Endothelial cell (in vitro differentiated cells): Measurements from ENCODE around the gene TRIM46. TPM values are rescaled to one million over a fixed set of nuclear protein-coding genes. Genes with fewer than 3 reads are reported as not detected.
"Not testable (repeated sequence)": the region's sequence is repeated elsewhere in the genome, so short reads cannot be mapped to it uniquely, and the experiment has no call there.

Source experiments
- DNase-seq: peaks from one replicate; pipeline ENCODE4 v3.0.0; 2021; ENCODE audit warnings: low spot score
- H3K27ac Mint-ChIP-seq: one replicate; pipeline ENCODE4 v1.8.0; 2021; ENCODE audit warnings: mixed read lengths, inconsistent platforms; ENCODE audit not compliant: unreplicated experiment
- H3K27me3 Mint-ChIP-seq: one replicate; pipeline ENCODE4 v1.8.0; 2021; ENCODE audit warnings: mild to moderate bottlenecking, moderate library complexity, mixed read lengths, inconsistent platforms; ENCODE audit not compliant: unreplicated experiment
- H3K36me3 Mint-ChIP-seq: one replicate; pipeline ENCODE4 v1.8.0; 2021; ENCODE audit warnings: mild to moderate bottlenecking, low read depth, mixed read lengths, inconsistent platforms; ENCODE audit not compliant: unreplicated experiment
- H3K4me1 Mint-ChIP-seq: one replicate; pipeline ENCODE4 v1.8.0; 2021; ENCODE audit warnings: mild to moderate bottlenecking, mixed read lengths, inconsistent platforms; ENCODE audit not compliant: unreplicated experiment
- H3K4me3 Mint-ChIP-seq: one replicate; pipeline ENCODE4 v1.8.0; 2021; ENCODE audit warnings: mild to moderate bottlenecking, mixed read lengths, inconsistent platforms; ENCODE audit not compliant: unreplicated experiment
- H3K9me3 Mint-ChIP-seq: one replicate; pipeline ENCODE4 v1.8.0; 2021; ENCODE audit warnings: mixed read lengths, inconsistent platforms; ENCODE audit not compliant: unreplicated experiment
- CTCF ChIP-seq: fragments of 200-600 bp; sonication (generic); IDR thresholded peaks from one replicate; pipeline ENCODE4 v1.5.0; 2021; ENCODE audit warnings: antibody characterized with exemption; ENCODE audit not compliant: unreplicated experiment
- total RNA-seq: library from RNA; stranded (reverse); fragmentation: NEBNext Ultra II Directional; extraction: Animal tissue kit (Norgen Biotek cat#: 25700); gene quantifications from one replicate; pipeline ENCODE4 v1.2.1, GENCODE V29; 2021; ENCODE audit not compliant: unreplicated experiment

Gene TRIM46
- total RNA-seq, 1 donor from 2014 or later, result 8.5 TPM

GRCh38 chr1:155192346-155193274 lies 19.0 kb downstream of the TRIM46 start:
- no peak for DNase-seq
- Mint-ChIP-seq H3K27me3 (peaks cover 37% of the 10 kb centered on the region), H3K36me3 (peaks cover 18% of the 10 kb centered on the region), H3K4me1 (peaks cover 23% of the 10 kb centered on the region), H3K4me3 (peak overlapping the region; percentile 47), H3K27ac (no peak overlapping the region), H3K9me3 (no peaks in the 10 kb centered on the region)
- no peak for TF ChIP-seq CTCF

GRCh38 chr1:155193275-155193990 lies 19.8 kb downstream of the TRIM46 start:
- peak; percentile 89 for TF ChIP-seq CTCF
- Mint-ChIP-seq H3K4me3 (peak overlapping the region; percentile 91), H3K27ac (peak overlapping the region; percentile 95), H3K36me3 (peaks cover 20% of the 10 kb centered on the region), H3K27me3 (peaks cover 32% of the 10 kb centered on the region), H3K4me1 (peaks cover 23% of the 10 kb centered on the region), H3K9me3 (no peaks in the 10 kb centered on the region)
- DNase-seq, result peak; percentile 99

GRCh38 chr1:155193991-155194240 lies 20.3 kb downstream of the TRIM46 start:
- H3K4me3 Mint-ChIP-seq, result peak overlapping the region; percentile 91
- H3K27ac Mint-ChIP-seq, result peak overlapping the region; percentile 95
- not testable (repeated sequence) for H3K9me3 Mint-ChIP-seq, DNase-seq
- peaks cover 32% of the 10 kb centered on the region for H3K27me3 Mint-ChIP-seq
- peaks cover 23% of the 10 kb centered on the region for H3K4me1 Mint-ChIP-seq
- H3K36me3 Mint-ChIP-seq, result peaks cover 20% of the 10 kb centered on the region

GRCh38 chr1:155195201-155196102 lies 21.8 kb downstream of the TRIM46 start:
- DNase-seq, result no peak
- peaks cover 23% of the 10 kb centered on the region for H3K4me1 Mint-ChIP-seq
- peaks cover 28% of the 10 kb centered on the region for H3K36me3 Mint-ChIP-seq

More at GRCh38 chr1:155195201-155196102, 21.8 kb downstream of the TRIM46 start:
- peak overlapping the region; percentile 90 for H3K4me3 Mint-ChIP-seq
- H3K27ac Mint-ChIP-seq, result peak overlapping the region; percentile 91
- TF ChIP-seq CTCF, result no peak
- no peaks in the 10 kb centered on the region for H3K9me3 Mint-ChIP-seq
- H3K27me3 Mint-ChIP-seq, result peaks cover 35% of the 10 kb centered on the region
